Upper lobe of left lung (tissue), 4 donors: ENCODE data around the gene KIF18B.

Experiments
- CTCF ChIP-seq, 6 experiments: fragments of 450-650 bp in 4 of 6; fragments of 200-600 bp in 2 of 6; sonication (generic) in 2 of 6; IDR thresholded peaks; one replicate each; pipeline ENCODE4 v1.5.1; 2016 to 2019; ENCODE audit warnings: antibody characterized with exemption in 6 of 6
- POLR2A ChIP-seq, 4 donors: fragments of 450-650 bp; IDR thresholded peaks; one replicate each; pipeline ENCODE4 v1.5.1; 2016 to 2017; ENCODE audit warnings: antibody characterized with exemption in 4 of 4, mild to moderate bottlenecking in 2 of 4

- TF ChIP-seq CTCF (IDR thresholded peaks at IDR 0.05), result no peak
- no peak for TF ChIP-seq POLR2A (IDR thresholded peaks at IDR 0.05)
Measured at GRCh38 chr17:44933824-44934744, 13.5 kb downstream of the KIF18B start.
